ENCODE measurements around the gene METRNL.

- TF ChIP-seq, protein P1, sequence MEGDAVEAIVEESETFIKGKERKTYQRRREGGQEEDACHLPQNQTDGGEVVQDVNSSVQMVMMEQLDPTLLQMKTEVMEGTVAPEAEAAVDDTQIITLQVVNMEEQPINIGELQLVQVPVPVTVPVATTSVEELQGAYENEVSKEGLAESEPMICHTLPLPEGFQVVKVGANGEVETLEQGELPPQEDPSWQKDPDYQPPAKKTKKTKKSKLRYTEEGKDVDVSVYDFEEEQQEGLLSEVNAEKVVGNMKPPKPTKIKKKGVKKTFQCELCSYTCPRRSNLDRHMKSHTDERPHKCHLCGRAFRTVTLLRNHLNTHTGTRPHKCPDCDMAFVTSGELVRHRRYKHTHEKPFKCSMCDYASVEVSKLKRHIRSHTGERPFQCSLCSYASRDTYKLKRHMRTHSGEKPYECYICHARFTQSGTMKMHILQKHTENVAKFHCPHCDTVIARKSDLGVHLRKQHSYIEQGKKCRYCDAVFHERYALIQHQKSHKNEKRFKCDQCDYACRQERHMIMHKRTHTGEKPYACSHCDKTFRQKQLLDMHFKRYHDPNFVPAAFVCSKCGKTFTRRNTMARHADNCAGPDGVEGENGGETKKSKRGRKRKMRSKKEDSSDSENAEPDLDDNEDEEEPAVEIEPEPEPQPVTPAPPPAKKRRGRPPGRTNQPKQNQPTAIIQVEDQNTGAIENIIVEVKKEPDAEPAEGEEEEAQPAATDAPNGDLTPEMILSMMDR (conservative IDR thresholded peaks at IDR 0.05; ENCODE audit: low read length): no peak
- TF ChIP-seq EZH2phosphoT487 (IDR thresholded peaks at IDR 0.05; ENCODE audit: borderline replicate concordance, low read depth, low read length): no peak
These were observed 13.5 kb downstream of the METRNL start for GRCh38 chr17:83092931-83093330.

Data from OCI-LY7 (cell line).